AG04449 (cell line): Measurements from ENCODE around the gene HS3ST3A1.

Source experiments
- CTCF ChIA-PET: fragments of 350-600 bp; formaldehyde crosslinking; extraction: SDS; loops from one replicate; lab custom pipeline; 2021; ENCODE audit warnings: antibody characterized with exemption; lab: Yijun Ruan, JAX
- POLR2A ChIA-PET: fragments of 400-600, 350-600 bp; formaldehyde crosslinking; extraction: SDS; loops from one replicate; lab custom pipeline; 2020; ENCODE audit warnings: antibody characterized with exemption, inconsistent platforms; lab: Yijun Ruan, JAX
- DNase-seq: peaks from one replicate; pipeline ENCODE4 v3.0.0-alpha.2; 2010; ENCODE audit warnings: low read depth, low spot score
- H3K4me3 ChIP-seq: 2 replicates; pipeline ENCODE4 v1.5.1; 2011; ENCODE audit warnings: low read depth, mild to moderate bottlenecking, control low read depth, low read length
- CTCF ChIP-seq: IDR thresholded peaks from one replicate; pipeline ENCODE4 v1.5.1; 2011; ENCODE audit warnings: mild to moderate bottlenecking, moderate library complexity, low read length, control low read depth, inconsistent platforms; ENCODE audit not compliant: insufficient read depth; ENCODE audit errors: missing control alignments

The HS3ST3A1 gene

GRCh38 chr17:13540546-13540945 is 61.2 kb downstream of the HS3ST3A1 start:
- CTCF ChIA-PET: no interaction called here
- POLR2A ChIA-PET: interaction anchor here (0.6 to 2.8 kb wide), 4 partner anchors 17 to 194 kb away, joined by 3 to 10 read pairs (median 4); no protein-coding TSS in a partner anchor
- no peak for TF ChIP-seq CTCF
- DNase-seq: no peak
- no peak overlapping the region for H3K4me3 ChIP-seq

- TF ChIP-seq CTCF: no peak
- ChIA-PET POLR2A (interaction anchor here (1.0 to 1.4 kb wide), 2 partner anchors 22 to 29 kb away, joined by 3 read pairs; no protein-coding TSS in a partner anchor), CTCF (interaction anchor here (1.1 to 1.3 kb wide), 3 partner anchors 201 to 509 kb away, joined by 3 to 6 read pairs (median 5); no protein-coding TSS in a partner anchor)
- no peak for DNase-seq
- no peak overlapping the region for H3K4me3 ChIP-seq
These were observed 62.3 kb downstream of the HS3ST3A1 start for GRCh38 chr17:13539421-13539820.

- DNase-seq: no peak
- no peak overlapping the region for H3K4me3 ChIP-seq
- ChIA-PET CTCF (interaction anchor here (1.1 to 1.3 kb wide), 3 partner anchors 201 to 509 kb away, joined by 3 to 6 read pairs (median 5); no protein-coding TSS in a partner anchor), POLR2A (interaction anchor here (1.0 to 1.4 kb wide), 2 partner anchors 23 to 30 kb away, joined by 3 read pairs; no protein-coding TSS in a partner anchor)
- TF ChIP-seq CTCF: no peak
These were observed 62.8 kb downstream of the HS3ST3A1 start for GRCh38 chr17:13538841-13539411.

- H3K4me3 ChIP-seq: no peak overlapping the region
- CTCF ChIA-PET: interaction anchor here (0.7 to 1.2 kb wide), 2 partner anchors 14 to 56 kb away, joined by 3 to 4 read pairs; no protein-coding TSS in a partner anchor
- no peak for TF ChIP-seq CTCF
- POLR2A ChIA-PET: interaction anchor here (1.0 kb wide), 1 partner anchor 31 kb away, joined by 3 read pairs; no protein-coding TSS in a partner anchor
- DNase-seq: no peak
These were observed 63.7 kb downstream of the HS3ST3A1 start for GRCh38 chr17:13537871-13538643.

DNA sequence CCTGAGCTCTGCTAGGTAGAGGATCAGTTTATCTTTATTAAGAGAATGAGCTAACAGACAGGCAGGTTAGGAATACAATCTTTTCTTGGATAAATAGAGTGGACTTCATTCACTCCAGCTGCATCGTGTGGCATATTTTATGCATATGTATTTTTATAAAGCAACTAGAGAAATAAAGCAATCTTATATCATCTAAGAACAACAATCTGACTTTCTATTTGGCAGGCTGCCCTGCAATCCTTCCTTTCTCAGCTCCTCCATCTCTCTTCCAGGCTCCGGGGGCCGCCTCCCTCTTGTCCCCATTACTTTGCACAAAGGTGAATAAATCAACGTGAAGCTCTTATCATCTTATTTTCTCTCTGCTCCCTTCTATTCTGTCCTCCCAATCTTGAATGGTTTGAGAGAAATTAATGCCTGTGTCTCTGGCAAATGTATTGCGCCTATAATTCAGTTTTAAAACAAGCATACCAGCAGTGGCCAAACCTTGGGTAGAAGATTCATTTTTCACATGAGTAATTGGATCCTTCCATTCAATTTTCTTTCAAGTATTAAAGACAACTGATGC is 64.5 kb downstream of the HS3ST3A1 start:
- CTCF ChIA-PET: interaction anchor here (0.7 to 2.2 kb wide), 5 partner anchors 13 to 507 kb away, joined by 3 to 5 read pairs (median 4); no protein-coding TSS in a partner anchor
- no peak for DNase-seq
- POLR2A ChIA-PET: interaction anchor here (0.9 kb wide), 1 partner anchor 11 kb away, joined by 3 read pairs; no protein-coding TSS in a partner anchor
- TF ChIP-seq CTCF: no peak
- no peak overlapping the region for H3K4me3 ChIP-seq
